HG02610 (cell line): ENCODE measurements around the gene EHD1.
A peak's percentile ranks its signal among the peaks of the same experiment; 100 is the strongest.
"Not testable (repeated sequence)": the region's sequence is repeated elsewhere in the genome, so short reads cannot be mapped to it uniquely, and the experiment has no call there.

ENCODE experiments used
- ATAC-seq: cut with Tn5 transposase; IDR thresholded peaks from one replicate; pipeline ENCODE4 v1.9.1; 2021; ENCODE audit warnings: mild to moderate bottlenecking, moderate library complexity; ENCODE audit not compliant: unreplicated experiment

EHD1 gene

DNA sequence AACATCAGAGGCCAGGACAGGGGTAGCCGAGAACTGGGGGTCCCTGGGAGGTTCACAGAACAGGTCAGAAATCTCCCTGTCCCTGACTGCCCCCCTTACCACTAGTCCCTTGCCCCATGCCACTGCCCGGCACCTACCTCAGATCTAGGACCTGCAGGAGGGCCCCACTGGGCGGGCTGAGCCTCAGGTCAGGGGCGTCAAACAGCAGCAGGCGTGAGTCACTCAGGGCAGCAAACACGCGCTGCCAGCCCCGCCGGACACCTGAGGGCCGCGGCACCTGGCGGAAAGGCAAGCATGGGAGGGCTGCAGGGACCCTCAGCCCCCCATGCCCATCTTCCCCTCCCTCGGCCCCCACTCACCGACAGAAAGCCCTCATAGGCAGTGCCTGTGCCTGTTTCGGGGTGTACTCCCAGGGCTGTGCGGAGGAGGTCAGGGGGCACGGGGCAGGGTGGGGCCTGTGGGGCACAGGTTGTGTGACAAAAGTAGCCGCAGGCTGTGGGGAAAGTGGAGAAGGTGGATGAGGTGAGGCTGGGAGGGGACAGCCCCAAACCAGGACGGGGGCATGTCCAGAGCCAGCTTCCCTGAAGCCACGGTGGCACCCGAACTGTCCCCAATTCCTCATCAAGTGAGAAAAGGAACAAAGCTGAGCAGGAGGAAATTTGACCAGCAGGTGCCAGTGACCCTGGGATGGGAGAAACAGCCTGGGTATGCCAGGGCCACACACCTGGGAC is 45.8 kb downstream of the EHD1 start:
- ATAC-seq: no peak

- no peak for ATAC-seq
Measured at GRCh38 chr11:64831411-64831891, 47.0 kb downstream of the EHD1 start.

- no peak for ATAC-seq
Measured at GRCh38 chr11:64829536-64830251, 48.7 kb downstream of the EHD1 start.

DNA sequence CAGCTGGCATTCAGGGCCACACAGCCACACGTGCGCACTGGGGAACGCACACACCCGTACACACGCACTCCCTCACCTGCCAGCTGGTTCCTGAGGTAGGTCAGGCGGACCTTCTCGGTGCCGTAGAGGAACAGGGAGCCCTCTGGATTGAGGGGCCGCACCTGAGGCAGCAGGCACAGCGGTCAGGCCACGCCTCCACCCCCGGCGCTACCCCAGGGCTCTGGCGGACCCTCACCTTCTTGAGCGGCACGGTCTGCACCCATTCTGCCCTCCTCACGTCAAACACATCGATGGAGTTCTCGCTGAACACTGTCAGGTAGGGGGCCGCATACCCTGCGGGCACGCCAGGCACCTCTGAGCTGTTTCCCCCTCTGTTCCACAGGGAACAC is 51.0 kb downstream of the EHD1 start:
- no peak for ATAC-seq

DNA sequence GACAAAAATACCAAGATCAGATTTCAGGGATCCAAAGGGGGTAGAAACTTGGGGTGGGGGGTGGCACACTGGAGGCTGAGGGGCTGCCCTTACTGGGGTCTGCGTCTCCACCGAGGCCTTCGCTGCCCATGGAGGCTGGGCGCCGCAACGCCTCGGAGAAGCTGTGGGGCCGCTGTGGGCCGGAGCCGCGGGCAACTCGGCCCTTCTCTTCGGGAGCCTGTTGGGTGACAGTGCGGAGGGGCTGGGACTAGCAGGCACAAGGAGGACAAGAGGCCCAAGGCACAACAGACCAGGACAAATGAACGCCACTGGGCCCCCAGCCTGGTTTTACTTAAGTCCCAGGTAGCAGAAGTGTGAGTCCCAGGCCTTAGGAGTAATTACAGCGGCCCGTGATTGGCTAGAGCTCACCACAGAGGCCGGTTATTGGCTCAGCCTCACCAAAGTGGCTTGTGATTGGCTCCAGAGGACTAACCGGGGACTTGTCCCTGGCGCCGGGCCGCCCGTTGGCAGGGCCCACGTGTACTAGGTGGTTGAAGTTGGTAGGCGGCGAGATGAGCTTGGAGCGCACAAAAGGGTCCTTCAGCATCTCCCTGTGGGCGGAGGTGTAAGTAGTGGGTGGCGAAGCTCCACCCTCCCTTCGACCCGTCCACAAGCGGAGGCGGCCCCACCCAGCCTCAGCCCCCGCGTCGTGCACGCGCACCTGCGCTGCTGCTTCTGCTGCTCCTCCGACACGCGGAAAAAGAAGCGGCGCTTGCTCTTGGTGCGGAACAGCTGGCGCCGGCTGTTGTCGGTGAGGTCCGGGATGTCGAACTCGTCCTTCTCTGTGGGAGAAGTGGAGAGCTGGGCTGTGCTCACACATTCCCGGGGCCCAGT is 51.6 kb downstream of the EHD1 start:
- no peak for ATAC-seq

GRCh38 chr11:64826062-64826461 is 52.4 kb downstream of the EHD1 start:
- no peak for ATAC-seq

- no peak for ATAC-seq
Measured at GRCh38 chr11:64823568-64824119, 54.8 kb downstream of the EHD1 start.

DNA sequence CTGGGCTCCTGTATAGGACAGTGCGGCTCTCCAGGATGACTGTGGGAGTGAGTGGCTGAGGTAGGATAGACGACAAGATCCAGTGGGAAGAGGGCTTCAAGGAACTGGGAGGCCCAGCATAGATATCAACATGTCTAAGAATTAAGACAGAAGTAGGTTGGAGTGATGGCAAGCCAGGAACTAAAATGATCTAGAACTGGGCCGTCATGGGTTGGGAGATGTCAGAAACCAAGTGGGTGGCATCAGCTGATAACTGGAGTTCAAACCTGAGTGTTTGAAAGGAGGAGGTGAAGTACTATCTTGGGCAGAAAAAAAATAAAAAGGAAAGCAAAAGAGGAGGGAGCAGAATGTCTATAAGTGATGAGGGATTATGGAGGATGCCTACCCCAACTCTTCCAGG is 60.9 kb downstream of the EHD1 start:
- ATAC-seq: no peak

DNA sequence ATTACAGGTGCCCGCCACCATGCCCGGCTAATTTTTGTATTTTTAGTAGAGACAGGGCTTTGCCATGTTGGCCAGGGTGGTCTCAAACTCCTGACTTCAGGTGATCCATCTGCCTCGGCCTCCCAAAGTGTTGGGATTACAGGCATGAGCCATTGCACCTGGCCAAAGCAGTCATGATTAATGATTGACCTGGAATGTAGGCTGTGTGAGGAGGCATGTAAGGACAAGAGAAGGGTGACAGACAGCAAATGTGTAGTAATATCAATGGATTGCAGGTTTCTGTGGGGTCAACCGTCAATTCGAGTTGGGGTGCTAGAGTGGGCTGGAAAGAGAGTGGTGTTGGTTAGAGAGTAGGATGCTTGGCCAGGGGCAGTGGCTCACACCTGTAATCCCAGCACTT is 63.0 kb downstream of the EHD1 start:
- not testable (repeated sequence) for ATAC-seq

GRCh38 chr11:64814712-64815187 is 63.7 kb downstream of the EHD1 start:
- peak; percentile 58 for ATAC-seq

DNA sequence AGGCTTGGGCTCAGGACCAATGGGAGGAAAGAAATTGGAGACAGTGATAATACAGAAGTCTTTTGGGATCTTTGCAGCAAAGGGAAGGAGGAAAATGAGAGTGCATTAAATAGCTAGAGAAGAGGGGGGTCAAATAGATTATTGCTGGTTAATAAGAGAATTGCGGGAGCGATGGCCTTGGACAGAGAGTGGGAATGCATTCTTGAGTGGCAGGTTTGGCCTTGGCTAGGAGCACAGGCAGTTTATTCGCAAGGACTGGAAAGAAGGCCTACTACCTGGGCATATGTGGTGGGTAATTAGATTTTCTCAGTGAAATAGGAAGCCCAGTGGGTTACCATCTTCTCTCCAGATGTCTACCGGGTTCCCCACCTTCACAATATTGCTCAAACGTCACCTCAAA is 64.6 kb downstream of the EHD1 start:
- no peak for ATAC-seq

DNA sequence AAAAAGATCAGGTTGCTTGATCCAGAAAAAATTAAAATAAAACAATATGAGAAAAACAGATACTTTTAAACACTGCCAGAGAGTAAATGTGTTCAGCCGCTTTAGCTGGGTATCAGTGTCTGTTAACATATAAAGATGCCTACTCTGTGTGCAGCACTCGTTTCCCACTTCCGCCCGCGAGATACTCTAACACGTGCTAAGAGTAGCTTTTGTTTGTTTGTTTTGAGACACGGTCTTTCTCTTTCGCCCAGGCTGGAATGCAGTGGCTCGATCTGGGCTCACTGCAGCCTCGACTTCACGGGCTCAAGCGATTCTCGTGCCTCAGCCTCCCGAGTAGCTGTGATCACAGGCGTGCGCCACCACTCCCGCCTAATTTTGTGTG is 67.5 kb downstream of the EHD1 start:
- no peak for ATAC-seq

- peak; percentile 57 for ATAC-seq
Measured at GRCh38 chr11:64810271-64810890, 68.0 kb downstream of the EHD1 start, which contains the start of gene MEN1. Gene MEN1 (minus strand): TSS chr11:64810551. CDS start chr11:64810109, 442 bp downstream.

DNA sequence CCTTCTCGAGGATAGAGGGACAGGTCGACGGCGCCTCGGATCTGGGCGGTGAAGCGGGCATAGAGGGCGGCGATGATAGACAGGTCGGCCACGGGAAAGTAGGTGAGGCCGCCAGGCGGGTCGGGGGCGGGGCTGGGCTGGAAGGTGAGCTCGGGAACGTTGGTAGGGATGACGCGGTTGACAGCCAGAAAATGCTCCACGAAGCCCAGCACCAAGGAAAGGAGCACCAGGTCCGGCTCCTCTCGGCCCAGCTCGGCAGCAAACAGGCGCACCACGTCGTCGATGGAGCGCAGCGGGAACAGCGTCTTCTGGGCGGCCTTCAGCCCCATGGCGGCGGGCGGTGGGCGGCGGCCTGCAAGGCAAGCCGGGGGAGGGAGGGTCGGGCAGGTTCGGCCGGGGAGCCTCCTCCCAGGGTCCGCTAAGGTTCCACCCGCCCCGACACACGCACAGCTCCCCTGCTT is 68.6 kb downstream of the EHD1 start:
- no peak for ATAC-seq

DNA sequence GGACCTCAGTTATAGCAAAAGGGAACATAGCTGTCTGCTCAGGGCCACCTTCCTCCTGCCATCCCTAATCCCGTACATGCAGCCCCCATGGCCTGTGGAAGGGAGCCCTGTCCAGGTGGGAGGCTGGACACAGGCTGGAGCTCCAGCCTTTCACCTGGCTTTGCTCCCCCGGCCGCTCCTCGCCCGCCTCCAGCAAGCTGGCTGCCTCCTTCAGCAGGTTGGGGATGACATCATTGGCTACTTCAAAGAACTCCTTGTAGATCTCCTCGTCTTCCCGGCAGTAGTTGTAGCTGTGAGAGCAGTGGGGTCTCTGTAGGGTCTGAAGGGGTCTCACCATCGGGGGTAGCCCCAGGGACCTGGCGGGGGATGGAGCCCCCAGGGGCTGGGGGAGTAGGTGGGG is 72.9 kb downstream of the EHD1 start:
- ATAC-seq: no peak

- no peak for ATAC-seq
Measured at GRCh38 chr11:64804346-64805210, 73.8 kb downstream of the EHD1 start.

- no peak for ATAC-seq
Measured at GRCh38 chr11:64803846-64804345, 74.5 kb downstream of the EHD1 start.

DNA sequence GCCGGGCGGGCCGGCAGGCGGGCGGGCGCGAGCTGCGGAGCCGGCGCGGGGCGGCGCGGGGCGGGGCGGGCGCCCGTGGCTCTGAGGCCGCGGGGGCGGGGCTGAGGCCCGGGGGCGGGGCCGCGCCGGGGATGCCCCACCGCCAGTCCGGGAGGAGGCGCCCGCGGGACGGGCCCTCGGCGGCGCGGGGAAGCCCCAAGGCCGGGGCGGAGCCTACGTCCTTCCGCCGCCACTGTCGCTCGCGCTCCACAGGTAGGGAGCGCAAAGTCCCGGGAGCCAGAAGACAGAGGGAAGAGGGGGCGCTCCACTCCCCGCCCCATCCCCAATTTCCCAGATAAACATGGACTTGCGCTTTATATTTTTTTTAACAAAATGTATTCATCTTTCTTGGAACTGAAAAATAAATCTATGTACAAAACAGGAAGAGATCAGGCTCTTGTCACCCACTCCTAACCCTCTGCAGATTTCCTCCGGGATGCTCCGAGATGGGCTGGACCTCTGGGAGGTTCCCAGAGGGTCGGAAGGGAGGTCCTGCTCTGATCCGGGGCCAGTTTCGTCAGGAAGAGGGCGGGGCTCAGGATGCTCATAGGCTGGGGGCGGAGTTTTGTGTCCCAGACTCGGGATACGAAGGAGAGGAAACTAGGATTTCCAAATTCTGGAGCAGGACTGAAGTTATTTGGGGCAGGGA is 75.1 kb downstream of the EHD1 start, which contains the start of gene MAP4K2:
MAP4K2 (minus strand) TSS at position 57 of the 688 bp plus-strand sequence. CDS start 65 bp downstream, outside the sequence.
- ATAC-seq: peak; percentile 57
